Muscle layer of colon (tissue), 2 donors: ENCODE results near the gene FAM229B.
"Not testable (repeated sequence)": the region's sequence is repeated elsewhere in the genome, so short reads cannot be mapped to it uniquely, and the experiment has no call there.

Experiments used
- H3K27ac ChIP-seq: one replicate; pipeline ENCODE4 v1.7.0; 2013; ENCODE audit warnings: low read depth, mild to moderate bottlenecking, low read length, moderate library complexity
- H3K27me3 ChIP-seq, 2 donors: one replicate each; pipeline ENCODE4 v1.7.0; 2013; ENCODE audit warnings: low read length in 2 of 2, mild to moderate bottlenecking in 2 of 2; ENCODE audit not compliant: insufficient read depth in 2 of 2, control insufficient read depth in 1 of 2
- H3K36me3 ChIP-seq: one replicate; pipeline ENCODE4 v1.7.0; 2013; ENCODE audit warnings: mild to moderate bottlenecking, low read length; ENCODE audit not compliant: insufficient read depth
- H3K4me1 ChIP-seq: one replicate; pipeline ENCODE4 v1.7.0; 2013; ENCODE audit warnings: mild to moderate bottlenecking, low read length; ENCODE audit not compliant: insufficient read depth
- H3K4me3 ChIP-seq, 2 donors: one replicate each; pipeline ENCODE4 v1.7.0; 2013; ENCODE audit warnings: low read length in 2 of 2, low read depth in 1 of 2, mild to moderate bottlenecking in 1 of 2, moderate library complexity in 1 of 2
- H3K9ac ChIP-seq: one replicate; pipeline ENCODE4 v1.7.0; 2013; ENCODE audit warnings: low read length
- H3K9me3 ChIP-seq: one replicate; pipeline ENCODE4 v1.7.0; 2013; ENCODE audit warnings: mild to moderate bottlenecking, low read length
- donor health status: abdominal sarcoma.
- donor health status: Adenocarcinoma of cecum.

The FAM229B gene

GRCh38 chr6:112081569-112081968 lies 5.8 kb upstream of the FAM229B start:
- Histone ChIP-seq H3K36me3 (peaks cover 39% of the 10 kb centered on the region), H3K9me3 (no peaks in the 10 kb centered on the region), H3K4me3 (no peak overlapping the region), H3K27me3 (no peaks in the 10 kb centered on the region), H3K9ac (no peak overlapping the region), H3K27ac (no peak overlapping the region), H3K4me1 (peaks cover 4% of the 10 kb centered on the region)

- Histone ChIP-seq H3K4me3 (no peak overlapping the region), H3K9ac (no peak overlapping the region), H3K27ac (no peak overlapping the region), H3K9me3 (no peaks in the 10 kb centered on the region), H3K4me1 (peaks cover 10% of the 10 kb centered on the region), H3K36me3 (peaks cover 16% of the 10 kb centered on the region), H3K27me3 (no peaks in the 10 kb centered on the region)
These were observed 1.9 kb upstream of the FAM229B start for GRCh38 chr6:112085286-112086065.

- Histone ChIP-seq H3K4me1 (peaks cover 10% of the 10 kb centered on the region), H3K9ac (peak overlapping the region; percentile 69), H3K9me3 (no peaks in the 10 kb centered on the region), H3K27me3 (no peaks in the 10 kb centered on the region), H3K4me3 (peak overlapping the region; percentile 38 to 93), H3K36me3 (peaks cover 14% of the 10 kb centered on the region), H3K27ac (peak overlapping the region; percentile 64)
These were observed 651 bp upstream of the FAM229B start for GRCh38 chr6:112086744-112087135.

GRCh38 chr6:112087916-112088315 lies 525 bp downstream of the FAM229B start:
- Histone ChIP-seq H3K9ac (peak overlapping the region; percentile 71), H3K27ac (peak overlapping the region; percentile 64), H3K27me3 (no peaks in the 10 kb centered on the region), H3K9me3 (no peaks in the 10 kb centered on the region), H3K4me3 (peak overlapping the region; percentile 38 to 93), H3K36me3 (peaks cover 10% of the 10 kb centered on the region), H3K4me1 (peaks cover 10% of the 10 kb centered on the region)

GRCh38 chr6:112096901-112097300 lies 9.5 kb downstream of the FAM229B start:
- H3K4me1 ChIP-seq = no peaks in the 10 kb centered on the region
- peaks cover 14% of the 10 kb centered on the region for H3K36me3 ChIP-seq
- no peak overlapping the region for H3K27ac ChIP-seq
- no peak overlapping the region for H3K4me3 ChIP-seq
- H3K9me3 ChIP-seq = no peaks in the 10 kb centered on the region
- no peaks in the 10 kb centered on the region for H3K27me3 ChIP-seq
- no peak overlapping the region for H3K9ac ChIP-seq

GRCh38 chr6:112100561-112100960 lies 13.2 kb downstream of the FAM229B start:
- Histone ChIP-seq H3K4me3 (no peak overlapping the region), H3K27me3 (no peaks in the 10 kb centered on the region), H3K4me1 (no peaks in the 10 kb centered on the region), H3K9ac (no peak overlapping the region), H3K9me3 (no peaks in the 10 kb centered on the region), H3K27ac (no peak overlapping the region), H3K36me3 (peaks cover 14% of the 10 kb centered on the region)

- H3K9ac ChIP-seq, H3K9me3 ChIP-seq, H3K27ac ChIP-seq, H3K27me3 ChIP-seq, H3K4me3 ChIP-seq, H3K4me1 ChIP-seq: not testable (repeated sequence)
- peaks cover 39% of the 10 kb centered on the region for H3K36me3 ChIP-seq
These were observed 18.6 kb downstream of the FAM229B start for GRCh38 chr6:112106026-112106425.

GRCh38 chr6:112106562-112106961 lies 19.2 kb downstream of the FAM229B start:
- H3K27me3 ChIP-seq = no peaks in the 10 kb centered on the region
- no peak overlapping the region for H3K27ac ChIP-seq
- no peak overlapping the region for H3K9ac ChIP-seq
- H3K9me3 ChIP-seq = no peaks in the 10 kb centered on the region
- no peaks in the 10 kb centered on the region for H3K4me1 ChIP-seq
- no peak overlapping the region for H3K4me3 ChIP-seq
- H3K36me3 ChIP-seq = peaks cover 44% of the 10 kb centered on the region

- H3K27ac ChIP-seq = no peak overlapping the region
- H3K4me3 ChIP-seq = no peak overlapping the region
- no peaks in the 10 kb centered on the region for H3K9me3 ChIP-seq
- H3K4me1 ChIP-seq = no peaks in the 10 kb centered on the region
- no peaks in the 10 kb centered on the region for H3K27me3 ChIP-seq
- H3K36me3 ChIP-seq = peaks cover 69% of the 10 kb centered on the region
- H3K9ac ChIP-seq = no peak overlapping the region
These were observed 21.9 kb downstream of the FAM229B start for GRCh38 chr6:112109262-112109661.

- no peak overlapping the region for H3K27ac ChIP-seq
- no peaks in the 10 kb centered on the region for H3K9me3 ChIP-seq
- H3K4me1 ChIP-seq = peaks cover 7% of the 10 kb centered on the region
- H3K36me3 ChIP-seq = peaks cover 88% of the 10 kb centered on the region
- no peaks in the 10 kb centered on the region for H3K27me3 ChIP-seq
- no peak overlapping the region for H3K4me3 ChIP-seq
- H3K9ac ChIP-seq = no peak overlapping the region
These were observed 26.0 kb downstream of the FAM229B start for GRCh38 chr6:112113431-112113830.

GRCh38 chr6:112113918-112114317 lies 26.5 kb downstream of the FAM229B start:
- Histone ChIP-seq H3K9me3 (no peaks in the 10 kb centered on the region), H3K36me3 (peaks cover 89% of the 10 kb centered on the region), H3K27me3 (no peaks in the 10 kb centered on the region), H3K4me1 (peaks cover 7% of the 10 kb centered on the region), H3K27ac (no peak overlapping the region), H3K4me3 (no peak overlapping the region), H3K9ac (no peak overlapping the region)

GRCh38 chr6:112114577-112115223 lies 27.3 kb downstream of the FAM229B start:
- peaks cover 89% of the 10 kb centered on the region for H3K36me3 ChIP-seq
- H3K4me3 ChIP-seq = no peak overlapping the region
- H3K27me3 ChIP-seq = no peaks in the 10 kb centered on the region
- no peaks in the 10 kb centered on the region for H3K9me3 ChIP-seq
- peaks cover 7% of the 10 kb centered on the region for H3K4me1 ChIP-seq
- no peak overlapping the region for H3K9ac ChIP-seq
- H3K27ac ChIP-seq = no peak overlapping the region
